RPMI8226 (cell line): ENCODE measurements around the gene PVALEF.

Source experiments
- DNase-seq: peaks from one replicate; pipeline ENCODE4 v3.0.0-alpha.2; 2015

Gene PVALEF

GRCh38 chr17:81187120-81187519, 21.8 kb downstream of the PVALEF start:
- no peak for DNase-seq

- no peak for DNase-seq
Observed at GRCh38 chr17:81187586-81188490, 22.5 kb downstream of the PVALEF start.

DNA sequence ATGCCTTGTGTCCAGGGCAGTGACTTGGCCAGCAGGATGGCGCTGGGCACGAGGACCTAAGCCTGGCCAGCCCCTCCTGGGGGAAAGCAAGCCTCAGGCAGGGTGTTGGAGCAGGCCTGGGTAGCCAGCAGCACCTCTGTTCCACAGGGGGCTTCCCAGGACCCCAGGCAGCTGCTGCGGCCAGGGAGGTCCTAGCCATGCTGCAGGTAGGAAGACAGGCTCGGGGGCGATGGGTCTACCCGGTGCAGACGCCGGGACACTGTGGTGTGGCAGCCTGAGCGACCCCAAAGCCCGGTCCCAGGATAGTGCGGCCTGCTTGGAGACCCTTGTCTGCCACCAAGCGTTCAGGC, 23.2 kb downstream of the PVALEF start:
- DNase-seq: no peak

DNA sequence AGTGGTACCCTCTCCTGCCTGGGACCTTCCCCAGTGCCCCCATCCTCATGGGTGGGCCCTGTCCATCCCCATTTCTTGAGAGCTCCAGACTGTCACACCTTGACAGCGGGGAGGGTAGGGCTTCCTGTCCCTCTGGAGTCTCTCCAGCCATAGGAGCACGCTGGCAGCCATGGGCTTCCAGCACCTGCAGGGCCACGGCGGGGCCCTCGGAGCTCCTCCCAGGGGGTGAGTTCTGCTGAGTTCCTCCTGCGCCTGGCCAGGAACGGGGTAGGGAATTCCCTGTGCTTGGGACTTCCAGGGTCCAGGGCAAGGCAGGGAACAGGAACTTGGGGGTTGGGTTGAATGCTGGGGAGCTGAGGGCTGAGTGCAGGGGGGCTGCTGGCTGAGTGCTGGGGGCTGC, 23.7 kb downstream of the PVALEF start:
- no peak for DNase-seq

GRCh38 chr17:81189670-81190530, 24.6 kb downstream of the PVALEF start:
- no peak for DNase-seq

DNA sequence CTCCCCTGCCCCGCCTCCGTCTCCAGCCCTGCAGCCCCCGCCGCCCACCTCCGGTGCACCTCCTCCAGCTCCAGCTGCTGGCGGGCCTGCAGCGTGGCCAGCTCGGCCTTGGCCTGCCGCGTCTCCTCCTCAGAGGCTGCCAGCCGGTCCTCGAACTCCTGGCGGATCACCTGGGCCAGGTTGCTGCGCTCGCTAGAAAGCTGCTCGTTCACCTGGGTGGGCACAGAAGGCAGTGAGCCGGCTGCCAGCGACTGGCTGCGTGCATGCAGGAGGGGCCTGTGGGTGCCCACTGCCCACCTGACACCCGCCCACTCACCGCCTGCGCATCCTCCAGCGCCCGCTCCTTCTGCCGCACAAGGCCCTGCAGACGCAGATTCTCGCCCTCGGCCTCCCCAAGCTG, 25.3 kb downstream of the PVALEF start:
- no peak for DNase-seq

DNA sequence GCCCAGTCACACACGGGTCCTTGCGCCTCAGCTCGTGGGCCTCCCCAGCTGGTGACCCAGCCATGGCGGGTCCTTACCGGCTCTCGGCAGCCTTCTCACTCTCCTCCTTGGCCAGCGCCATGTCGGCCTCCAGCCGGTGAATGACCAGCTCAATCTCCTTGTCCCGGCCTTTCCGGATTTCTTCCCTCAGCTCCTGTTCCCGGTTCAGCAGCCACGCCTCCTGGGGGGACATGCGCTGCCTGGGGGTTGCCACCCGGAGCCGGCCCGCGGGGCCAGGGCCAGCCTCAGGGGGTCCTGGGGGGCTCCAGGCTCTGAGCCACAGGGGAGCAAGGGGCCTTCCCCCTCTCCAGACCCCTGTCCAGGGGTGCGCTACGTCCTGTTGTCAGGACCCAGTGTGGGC, 25.8 kb downstream of the PVALEF start:
- no peak for DNase-seq

DNA sequence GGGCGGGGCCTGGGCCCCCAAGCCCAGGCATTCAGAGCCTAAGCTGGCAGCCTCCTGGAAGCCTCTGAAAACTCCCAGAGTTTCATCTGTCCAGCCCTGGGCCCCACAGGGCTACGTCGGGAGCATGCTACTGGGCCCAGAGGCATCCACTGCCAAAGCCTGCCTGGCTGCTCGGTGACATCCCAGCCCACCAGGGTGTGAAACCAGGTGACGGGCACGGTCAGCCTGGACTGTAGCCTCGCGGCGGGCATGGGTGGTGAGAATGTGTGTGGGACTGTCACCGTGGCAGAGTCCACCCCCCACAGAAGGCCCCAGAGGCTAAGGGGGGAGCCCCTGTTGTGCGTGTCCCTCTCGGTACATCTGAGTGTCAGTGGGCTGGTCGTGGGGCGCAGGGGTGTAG, 26.3 kb downstream of the PVALEF start:
- no peak for DNase-seq

GRCh38 chr17:81192386-81193050, 27.2 kb downstream of the PVALEF start:
- DNase-seq: no peak

DNA sequence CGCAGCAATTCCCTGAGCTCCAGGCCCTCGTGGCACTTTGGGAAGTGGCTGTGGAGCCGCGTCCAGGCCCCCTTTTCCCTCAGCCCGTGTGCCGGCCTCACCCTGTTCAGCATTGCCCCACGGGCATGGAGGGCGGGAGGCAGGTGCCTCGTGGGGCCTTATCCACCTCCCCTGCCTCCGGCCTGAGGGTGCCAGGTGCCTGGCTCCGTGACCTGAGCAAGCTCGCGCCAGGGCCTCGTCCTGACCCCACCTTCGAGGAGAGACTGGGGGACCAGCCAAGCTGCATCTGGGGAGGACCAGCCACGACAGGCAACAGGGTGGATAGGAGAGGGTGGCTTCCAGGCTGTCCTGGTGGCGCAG, 27.7 kb downstream of the PVALEF start:
- DNase-seq: no peak

- DNase-seq: no peak
Observed at GRCh38 chr17:81193470-81194224, 28.3 kb downstream of the PVALEF start.

DNA sequence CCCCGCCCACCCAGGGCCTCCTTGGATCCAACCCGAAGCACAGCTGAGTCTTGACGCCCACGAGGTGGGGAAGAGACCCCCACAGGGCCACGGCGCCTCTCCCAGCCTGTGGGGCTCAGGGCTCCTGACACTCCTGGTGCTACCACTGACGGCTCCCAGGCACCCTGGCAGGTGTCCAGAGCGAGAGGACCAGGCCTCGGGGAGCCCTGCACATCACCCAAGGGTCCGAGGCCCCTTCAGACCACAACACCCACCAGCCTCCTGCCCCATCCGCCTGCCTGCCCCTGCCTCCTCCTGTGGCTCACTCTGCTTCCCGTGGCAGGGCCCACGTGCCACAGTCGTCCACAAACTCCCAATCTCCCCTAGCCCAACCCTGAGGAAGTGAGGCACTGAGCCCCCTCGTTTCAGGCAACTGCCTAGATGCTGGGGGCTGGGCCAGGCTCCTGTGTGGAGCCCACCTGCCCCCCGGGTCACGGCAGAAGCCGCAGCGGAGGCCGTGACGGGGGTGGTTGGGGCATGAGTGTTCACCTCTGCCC, 29.0 kb downstream of the PVALEF start:
- no peak for DNase-seq

GRCh38 chr17:81194941-81195901, 29.9 kb downstream of the PVALEF start:
- DNase-seq: no peak

- DNase-seq: no peak
Observed at GRCh38 chr17:81195941-81196495, 30.7 kb downstream of the PVALEF start.

- no peak for DNase-seq
Observed at GRCh38 chr17:81196505-81197408, 31.4 kb downstream of the PVALEF start.

DNA sequence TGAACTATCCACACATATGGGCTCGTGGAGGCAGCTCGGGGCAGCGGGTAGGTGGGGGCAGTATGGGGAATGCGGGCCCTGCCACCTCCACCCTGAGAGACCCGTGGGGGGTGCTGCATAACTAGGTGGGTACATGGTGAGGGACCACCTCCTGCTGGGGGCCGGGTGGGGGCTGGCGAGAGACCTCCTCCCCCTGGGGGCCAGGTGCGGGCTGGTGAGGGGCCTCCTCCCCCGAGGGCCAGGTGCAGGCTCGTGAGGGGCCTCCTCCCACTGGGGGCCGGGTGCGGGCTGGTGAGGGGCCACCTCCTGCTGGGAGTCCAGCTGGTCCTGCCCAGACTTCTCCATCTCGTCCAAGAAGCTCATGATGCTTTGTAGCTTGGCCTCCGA, 32.1 kb downstream of the PVALEF start:
- DNase-seq: no peak

- DNase-seq: no peak
Observed at GRCh38 chr17:81197831-81198490, 32.7 kb downstream of the PVALEF start.

DNA sequence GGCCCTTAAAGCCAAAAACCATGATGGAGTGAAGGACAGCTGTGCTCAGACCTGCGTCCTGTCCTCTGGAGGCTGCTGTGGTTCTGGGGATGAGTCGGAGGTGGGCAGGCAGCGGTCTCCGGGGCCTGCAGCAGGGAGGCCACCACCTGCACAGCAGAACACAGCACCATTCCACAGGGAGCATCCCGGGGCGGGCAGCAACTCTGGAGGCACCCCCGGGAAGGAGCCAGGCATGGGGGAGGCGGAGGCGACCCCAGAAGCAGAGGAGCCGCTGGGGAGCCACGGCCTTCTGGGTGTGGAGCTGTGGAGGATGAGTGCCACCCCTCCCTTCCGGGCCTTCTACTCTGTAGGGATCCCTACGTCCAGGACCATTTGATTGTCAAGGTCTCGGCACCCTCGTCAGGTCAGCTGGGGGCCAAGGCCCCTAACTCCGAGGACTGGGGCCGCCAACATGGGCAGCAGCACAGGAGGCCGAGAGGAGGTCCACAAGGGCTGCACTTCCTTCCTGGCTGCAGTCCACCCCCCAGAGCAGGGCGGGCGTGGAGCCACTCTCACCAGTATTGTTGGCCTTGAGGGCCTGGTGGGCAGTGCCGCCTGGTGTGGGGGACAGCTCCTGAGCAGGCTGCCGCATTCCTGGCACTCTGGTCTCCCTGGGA, 33.6 kb downstream of the PVALEF start:
- DNase-seq: no peak

DNA sequence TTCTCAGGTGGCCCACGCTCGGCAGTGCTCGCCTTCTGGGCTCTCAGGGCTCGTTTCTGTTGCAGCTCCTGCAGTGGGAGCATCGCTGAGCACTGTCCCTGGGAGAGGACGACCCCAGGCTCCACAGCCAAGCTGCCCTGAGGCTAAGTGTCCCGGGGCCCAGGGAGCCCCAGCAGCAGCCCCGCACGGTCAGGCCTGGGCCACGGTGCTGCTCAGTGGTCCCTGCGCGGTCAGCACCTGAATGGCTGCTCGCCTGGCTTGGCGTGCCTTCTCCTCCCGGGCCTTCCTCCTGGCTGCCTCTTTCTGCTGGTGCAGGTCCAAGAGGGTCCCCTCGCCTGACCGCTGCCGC, 34.1 kb downstream of the PVALEF start:
- DNase-seq: no peak
